GM19452 (cell line): ENCODE measurements around the gene SH3PXD2B.

Experiments used
- ATAC-seq: cut with Tn5 transposase; IDR thresholded peaks from one replicate; pipeline ENCODE4 v1.9.1; 2021; ENCODE audit not compliant: unreplicated experiment

The SH3PXD2B gene

DNA sequence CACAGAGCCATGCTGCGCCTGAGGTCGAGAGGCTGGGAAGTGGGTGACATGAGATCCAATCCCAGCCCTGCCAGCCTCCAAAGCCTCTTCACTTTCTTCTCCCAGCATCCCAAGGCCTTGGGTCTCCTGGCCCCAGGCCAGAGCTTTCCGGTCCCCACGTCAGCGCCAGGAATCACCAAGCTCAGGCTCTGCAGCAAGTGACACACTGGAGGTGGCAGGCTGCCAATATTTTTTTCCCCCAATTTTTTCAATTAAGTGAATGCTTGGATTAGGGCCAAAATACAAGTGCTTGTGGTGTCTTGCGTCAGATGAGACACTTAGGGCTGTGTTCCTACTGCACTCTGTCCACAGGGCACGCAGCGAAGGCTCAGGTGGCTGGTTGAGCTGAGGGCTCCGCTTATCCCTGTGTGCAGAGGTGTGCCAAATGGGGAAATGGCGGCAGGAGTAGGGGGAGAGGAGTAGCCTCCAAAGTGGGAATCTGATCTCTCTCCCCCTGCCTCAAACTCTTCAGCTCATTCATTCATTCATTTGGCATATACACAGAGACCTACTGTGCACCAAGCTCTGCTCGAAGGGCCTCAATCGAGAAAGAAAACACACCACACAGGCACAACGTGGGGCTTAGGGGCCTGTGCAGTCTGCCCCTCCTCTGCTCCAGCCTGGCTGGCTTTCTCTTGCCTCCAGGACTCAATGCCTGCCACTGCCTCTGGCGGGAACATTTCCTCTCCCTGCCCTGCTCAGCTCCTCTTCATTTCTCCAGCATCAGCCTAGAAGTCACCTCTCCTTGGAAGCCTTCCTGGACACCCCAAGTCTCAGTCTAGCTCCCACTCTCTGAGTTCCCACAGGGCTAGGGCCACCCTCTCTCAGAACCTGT, 16.6 kb downstream of the SH3PXD2B start:
- no peak for ATAC-seq

DNA sequence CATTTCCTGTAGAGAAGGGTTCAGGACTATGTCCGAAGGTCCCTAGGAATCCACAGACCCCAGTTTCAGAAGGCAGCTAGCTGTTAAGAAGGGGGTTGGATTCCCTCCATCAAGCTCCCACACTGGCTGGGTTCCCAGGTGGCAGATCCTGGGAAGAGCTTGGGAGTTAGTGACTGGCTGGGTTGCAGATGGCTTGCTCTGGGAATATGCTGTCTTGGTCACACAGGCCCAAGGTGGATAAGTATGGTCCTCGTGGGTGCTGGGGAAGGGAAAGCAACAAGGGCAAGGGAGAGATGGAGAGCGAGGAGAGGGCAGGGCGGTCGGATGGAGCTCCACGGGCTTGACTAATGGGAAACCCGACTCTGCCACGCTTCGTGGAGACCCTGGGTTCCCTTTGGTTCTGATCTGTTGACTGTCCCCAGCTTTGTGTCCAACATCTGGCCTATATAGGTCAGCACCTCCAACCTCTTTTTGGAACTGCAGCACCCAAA, 17.4 kb downstream of the SH3PXD2B start:
- ATAC-seq: no peak

GRCh38 chr5:172436078-172436878, 18.0 kb downstream of the SH3PXD2B start:
- ATAC-seq: no peak

GRCh38 chr5:172435362-172436077, 18.8 kb downstream of the SH3PXD2B start:
- ATAC-seq: no peak

DNA sequence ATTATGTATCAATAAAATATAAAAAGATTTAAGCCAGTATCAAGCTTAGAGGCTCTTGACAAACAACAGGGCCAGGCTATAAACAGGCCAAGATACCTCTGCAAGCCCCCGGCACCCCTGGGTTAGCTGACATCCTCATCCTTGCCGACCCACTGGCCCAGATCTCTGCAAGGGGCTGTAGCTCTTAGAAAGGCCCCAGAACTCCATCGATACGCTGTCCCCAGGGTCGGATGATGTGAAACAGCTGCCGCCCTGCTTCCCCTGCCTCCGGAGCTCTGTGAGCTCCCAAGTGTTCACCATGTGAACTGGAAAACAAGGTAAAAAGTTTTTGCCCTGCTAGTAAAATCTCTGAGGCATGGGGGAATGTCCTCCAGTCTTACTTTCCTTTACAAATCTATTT, 20.1 kb downstream of the SH3PXD2B start:
- ATAC-seq: no peak

DNA sequence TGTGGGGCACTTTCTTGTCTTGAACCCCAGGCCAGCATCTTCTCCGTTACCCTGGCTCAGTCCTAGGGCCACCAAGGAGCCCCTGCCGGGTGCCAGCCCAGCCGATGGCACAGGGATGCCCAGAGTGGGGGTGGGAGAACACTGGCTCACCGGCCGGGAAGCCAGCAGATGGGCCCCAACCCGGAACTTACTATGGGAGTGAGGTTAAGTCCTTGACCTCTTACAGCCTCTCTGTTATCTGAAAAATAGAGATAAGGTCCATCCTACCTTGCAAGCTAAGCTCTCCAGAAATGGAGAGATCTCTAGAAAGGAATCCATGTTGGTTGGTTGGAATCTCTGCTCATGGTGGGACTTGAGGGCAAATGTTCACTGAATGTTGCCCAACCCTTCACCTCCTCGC, 20.8 kb downstream of the SH3PXD2B start:
- ATAC-seq: no peak

- ATAC-seq: no peak
These were observed 21.3 kb downstream of the SH3PXD2B start for GRCh38 chr5:172433071-172433470.

GRCh38 chr5:172430354-172430753, 24.0 kb downstream of the SH3PXD2B start:
- ATAC-seq: no peak

GRCh38 chr5:172429201-172429940, 25.0 kb downstream of the SH3PXD2B start:
- ATAC-seq: no peak

DNA sequence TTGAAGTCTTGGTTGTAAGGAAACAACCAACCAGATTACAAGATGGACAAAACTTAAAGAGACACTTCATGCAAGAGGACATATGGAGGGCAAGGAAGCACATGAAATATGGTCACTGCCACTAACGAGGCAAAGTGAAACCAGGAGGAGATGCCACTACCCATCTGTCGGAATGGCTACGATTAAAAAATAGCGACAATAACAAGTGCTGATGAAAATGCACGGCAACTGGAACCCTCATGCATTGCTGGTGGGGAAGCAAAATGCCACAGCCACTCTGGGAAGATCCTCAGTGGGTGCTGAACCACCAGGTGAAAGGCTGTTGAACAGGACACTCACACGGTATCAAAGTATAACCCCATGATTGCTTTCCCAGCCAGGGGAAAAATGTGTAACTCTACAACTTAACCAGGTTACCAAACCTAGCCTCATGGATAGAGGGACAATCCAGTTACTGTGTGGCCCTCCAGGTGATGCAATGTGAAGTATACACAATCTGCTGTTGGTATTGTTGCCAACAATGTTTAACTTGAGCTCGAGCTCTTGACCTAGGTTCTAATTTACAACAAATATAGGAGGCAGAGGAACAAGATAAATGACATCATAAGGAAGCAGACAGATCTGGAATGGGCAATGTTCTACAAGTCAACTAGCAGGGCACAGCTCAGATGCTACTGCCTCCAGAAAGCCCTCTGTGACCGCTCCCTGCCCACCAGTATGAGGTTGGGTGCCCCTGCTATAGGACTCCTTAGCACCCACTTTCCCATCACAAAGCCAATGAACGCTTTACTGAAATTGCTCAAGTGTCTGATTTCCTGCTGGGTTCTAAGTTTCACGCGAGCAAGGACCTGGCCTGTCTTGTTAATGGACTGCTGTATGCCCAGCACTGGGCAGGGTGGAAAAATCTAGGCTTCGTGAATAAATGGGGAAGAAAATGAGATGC, 25.8 kb downstream of the SH3PXD2B start:
- no peak for ATAC-seq

DNA sequence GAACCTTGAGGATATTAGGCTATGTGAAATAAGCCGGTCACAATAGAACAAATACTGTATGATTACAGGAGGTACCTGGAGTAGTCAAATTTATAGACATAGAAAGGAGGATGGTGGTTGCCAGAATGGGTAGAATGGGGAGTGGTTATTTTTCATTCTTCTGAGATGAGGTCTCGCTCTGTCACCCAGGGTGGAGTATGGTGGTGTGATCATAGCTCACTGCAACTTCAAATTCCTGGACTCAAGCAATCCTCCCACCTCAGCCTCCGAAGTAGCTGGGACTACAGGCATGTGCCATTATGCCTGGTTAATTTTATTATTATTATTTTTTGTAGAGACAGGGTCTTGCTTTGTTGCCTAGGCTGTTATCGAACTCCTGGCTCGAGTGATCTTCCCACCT, 27.1 kb downstream of the SH3PXD2B start:
- ATAC-seq: no peak

GRCh38 chr5:172426086-172426485, 28.2 kb downstream of the SH3PXD2B start:
- ATAC-seq: no peak

DNA sequence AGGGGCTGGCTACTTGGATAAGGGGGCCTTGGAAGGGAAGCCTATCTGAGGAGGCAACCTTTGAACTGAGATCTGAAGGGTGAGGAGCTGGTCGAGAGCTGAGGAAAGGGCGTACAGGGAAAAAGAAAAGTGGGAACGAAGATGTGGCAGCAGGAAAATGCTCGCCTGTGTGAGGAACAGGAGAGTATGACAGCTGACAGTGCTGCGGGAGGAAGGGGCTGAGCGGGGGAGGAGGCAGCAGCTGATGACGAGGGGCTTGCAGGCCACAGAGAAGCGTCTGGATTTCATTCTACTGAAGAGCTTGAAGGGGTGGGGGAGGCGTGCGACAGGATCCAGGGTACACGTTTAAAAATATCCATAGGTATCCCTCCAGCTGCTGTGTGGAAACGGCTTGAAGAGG, 28.9 kb downstream of the SH3PXD2B start:
- no peak for ATAC-seq

GRCh38 chr5:172424808-172425207, 29.5 kb downstream of the SH3PXD2B start:
- ATAC-seq: no peak

GRCh38 chr5:172424111-172424490, 30.2 kb downstream of the SH3PXD2B start:
- no peak for ATAC-seq

DNA sequence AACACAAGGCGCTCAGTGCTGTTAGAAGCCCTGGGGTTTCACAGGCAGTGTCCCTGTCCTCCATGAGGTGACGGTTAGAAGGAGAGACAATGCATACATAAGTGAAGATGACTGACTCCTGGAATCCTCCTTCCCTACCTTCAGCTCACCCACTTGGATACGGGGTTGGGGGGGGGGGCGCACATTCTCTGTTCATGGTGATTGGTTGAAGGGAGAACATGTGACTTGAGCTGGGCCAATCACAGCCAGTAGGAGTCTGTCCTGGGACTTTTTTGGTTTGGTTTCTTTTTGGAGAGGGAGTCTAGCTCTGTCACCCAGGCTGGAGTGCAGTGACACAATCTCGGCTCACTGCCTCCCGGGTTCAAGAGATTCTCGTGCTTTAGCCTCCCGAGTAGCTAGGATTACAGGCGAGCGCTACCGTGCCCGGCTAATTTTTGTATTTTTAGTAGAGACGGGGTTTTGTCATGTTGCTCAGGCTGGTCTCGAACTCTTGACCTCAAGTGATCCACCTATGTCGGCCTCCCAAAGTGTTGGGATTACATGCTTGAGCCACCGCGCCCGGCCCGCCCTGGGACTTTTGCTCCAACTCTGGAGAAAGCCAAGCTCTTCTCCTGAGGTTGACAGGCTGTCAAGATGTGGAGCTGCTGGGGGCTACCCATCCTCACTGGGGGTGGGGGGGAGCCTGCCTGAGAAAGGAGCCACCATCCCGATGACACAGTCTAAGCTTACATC, 30.8 kb downstream of the SH3PXD2B start:
- ATAC-seq: no peak

GRCh38 chr5:172422255-172422654, 32.1 kb downstream of the SH3PXD2B start:
- ATAC-seq: no peak

- no peak for ATAC-seq
These were observed 33.3 kb downstream of the SH3PXD2B start for GRCh38 chr5:172421020-172421419.
